ENCODE data around the gene TSEN34.

DNA sequence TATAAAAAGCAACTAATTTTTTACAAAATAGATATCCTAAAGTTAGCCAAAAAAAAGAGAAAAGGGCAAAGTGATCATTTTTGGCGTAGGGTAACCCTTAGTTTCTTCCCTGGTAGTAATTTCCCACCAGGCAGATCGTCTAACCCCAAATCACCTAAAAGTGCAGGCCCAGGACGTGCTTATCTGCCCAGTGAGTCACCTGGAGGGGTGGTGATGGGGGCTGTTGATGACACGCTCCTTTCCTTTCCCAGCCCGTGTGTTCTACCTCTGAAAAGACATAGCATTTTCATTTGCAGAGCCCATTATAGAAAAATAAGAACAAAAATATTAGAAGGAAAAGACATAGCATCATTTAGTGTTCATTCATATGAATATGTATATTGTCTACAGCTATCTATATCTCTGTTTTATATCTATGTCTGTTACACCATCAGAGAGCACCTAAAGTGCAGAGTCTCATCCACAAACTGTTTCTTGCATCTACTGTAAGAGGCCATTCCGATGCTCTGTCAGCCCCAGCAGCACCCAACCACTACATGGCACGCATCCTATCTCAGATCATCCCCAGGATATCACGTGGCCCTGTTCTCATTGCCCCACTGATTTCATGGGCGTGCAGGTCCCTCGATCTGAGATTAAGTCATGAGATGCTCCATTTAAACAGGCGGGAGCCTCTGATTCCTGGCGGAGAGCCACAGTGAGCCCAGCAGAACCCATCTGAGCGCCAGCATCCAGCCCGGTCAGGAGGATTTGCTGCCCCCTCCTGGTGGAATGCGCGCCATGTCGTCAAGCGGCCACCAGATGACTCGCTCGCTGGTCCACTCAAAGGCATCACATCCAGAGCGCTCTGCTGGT, 40.2 kb downstream of the TSEN34 start:
- TF ChIP-seq POLR2A (IDR thresholded peaks at IDR 0.05; ENCODE audit: low read length): no peak
- no peak for TF ChIP-seq GATA1 (IDR thresholded peaks at IDR 0.05; ENCODE audit: low read depth, low read length)

Data from erythroblast (primary cell).